Activated CD4-positive, alpha-beta T cell treated with anti-CD3 and anti-CD28 coated beads, Interleukin-10, Interleukin-2, amounts not matched to agents 100 ng/mL and 50 ng/mL, durations not matched to agents 16 hours and 8 hours (primary cell): Measurements from ENCODE around the gene PCYOX1L.

Source experiments
- DNase-seq: peaks from one replicate; pipeline ENCODE4 v3.0.0-alpha.2; 2020

The PCYOX1L gene

GRCh38 chr5:149357370-149358293 lies at the start of gene PCYOX1L:
PCYOX1L (plus strand) TSS chr5:149358046; CDS start chr5:149358069, 23 bp downstream.
- DNase-seq = peak; percentile 98

DNA sequence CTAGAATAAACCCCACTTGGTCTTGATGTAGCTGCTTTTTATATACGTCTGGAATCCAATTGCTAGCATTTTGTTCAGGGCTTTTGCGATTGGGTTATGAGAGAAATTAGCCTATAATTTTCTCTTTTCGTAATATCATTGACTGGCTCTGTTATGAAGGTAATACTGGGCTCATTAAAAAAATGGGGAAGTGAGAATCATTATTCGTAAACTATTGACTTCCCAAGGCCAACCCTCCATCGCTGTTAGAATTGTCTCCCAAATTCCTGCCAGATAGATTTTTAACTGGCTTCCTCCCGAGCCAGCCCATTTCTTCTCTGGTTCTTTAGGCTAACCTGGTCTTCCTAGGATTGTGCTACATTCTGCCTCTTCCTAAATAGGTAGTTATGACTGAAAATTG lies 48.5 kb upstream of the PCYOX1L start:
- no peak for DNase-seq

GRCh38 chr5:149310488-149310887 lies 47.4 kb upstream of the PCYOX1L start:
- no peak for DNase-seq

DNA sequence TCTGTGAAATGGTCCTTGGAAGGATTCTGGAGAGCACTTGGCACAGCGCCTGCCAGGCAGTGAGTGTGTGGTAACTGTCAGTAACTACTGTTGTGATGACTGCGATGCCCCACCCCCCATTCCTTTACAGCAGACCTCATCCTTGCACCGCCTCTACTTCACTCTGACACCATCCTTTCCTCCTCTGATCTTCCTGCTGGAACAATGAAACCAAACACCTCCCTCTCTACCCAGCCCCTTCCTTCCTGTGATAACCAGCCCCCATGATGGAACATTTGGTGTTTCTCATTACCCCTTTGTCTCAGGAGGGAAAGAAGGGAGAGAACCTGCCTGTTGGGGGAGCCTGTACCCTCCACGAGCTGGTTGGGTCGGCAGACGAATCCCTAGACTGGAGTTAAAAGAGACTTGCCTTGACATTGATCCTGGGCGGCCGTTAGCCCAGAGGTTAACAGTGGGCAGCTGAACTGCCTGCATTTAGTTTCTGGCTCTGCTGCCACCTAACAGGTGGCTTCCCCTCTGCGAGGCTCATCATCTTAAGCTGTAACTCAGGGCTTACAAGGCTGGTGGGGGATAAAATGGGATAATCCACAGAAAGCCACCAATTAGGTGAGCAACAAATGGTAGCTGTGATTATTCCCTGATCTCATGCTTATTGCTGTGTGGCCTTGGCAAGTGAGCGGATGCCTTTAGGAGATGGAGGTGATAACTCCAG lies 46.7 kb upstream of the PCYOX1L start:
- no peak for DNase-seq

DNA sequence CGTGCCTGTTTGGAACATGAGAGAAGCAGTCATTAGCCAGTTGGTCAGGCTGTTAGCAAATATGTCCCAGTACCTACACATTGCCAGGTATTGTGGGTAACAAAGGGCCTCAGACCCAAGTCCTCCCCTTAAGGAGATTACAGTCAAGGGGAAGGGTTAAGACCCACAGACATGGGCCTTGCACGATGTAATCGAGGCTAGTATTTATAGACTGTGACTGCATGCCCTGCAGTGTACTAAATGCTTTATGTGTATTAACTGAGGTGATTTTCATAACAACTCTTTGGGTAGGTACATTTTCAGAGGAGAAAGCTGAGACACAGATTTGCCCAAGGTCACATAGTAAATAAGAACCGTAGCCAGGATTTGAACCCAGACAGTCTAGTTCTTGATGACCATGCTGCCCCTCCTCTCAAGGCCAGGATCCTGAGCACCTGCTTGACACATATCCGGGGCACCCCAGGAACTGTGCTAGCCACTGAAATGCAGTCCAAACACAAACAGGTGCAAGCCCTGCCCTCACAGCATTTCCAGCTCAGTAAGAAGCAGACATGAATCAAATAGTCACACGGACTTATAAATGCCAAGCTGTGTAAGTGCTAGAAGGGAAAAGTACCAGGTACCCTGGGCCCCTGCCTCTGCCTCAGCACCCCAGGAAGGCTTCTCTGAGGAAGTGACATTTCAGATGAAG lies 44.5 kb upstream of the PCYOX1L start:
- no peak for DNase-seq

DNA sequence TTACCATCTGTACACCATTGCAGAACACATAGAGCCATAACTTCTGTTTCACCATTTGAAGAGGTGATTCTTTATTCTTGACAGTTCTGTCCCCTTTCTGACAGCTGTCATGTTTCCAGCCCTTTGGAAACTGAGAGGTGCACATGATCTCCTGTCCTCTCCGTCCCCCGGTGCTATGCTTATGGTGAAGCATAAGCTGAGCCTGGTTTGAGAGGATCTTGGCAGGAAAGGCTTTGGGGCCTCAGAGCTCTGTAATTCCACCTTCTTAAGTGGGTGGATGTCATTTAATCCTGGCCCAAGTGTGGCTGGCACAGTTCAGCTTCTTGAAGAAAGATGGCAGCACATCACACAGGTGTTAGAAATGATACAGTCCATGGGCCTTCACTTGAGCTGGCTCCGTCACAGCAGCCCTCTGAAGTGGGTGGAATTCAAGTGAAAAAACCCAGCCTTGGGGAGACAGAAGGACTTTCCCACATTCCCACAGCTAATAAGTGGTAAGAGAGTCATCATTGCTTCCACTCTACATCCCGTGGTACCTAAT lies 43.2 kb upstream of the PCYOX1L start:
- no peak for DNase-seq

DNA sequence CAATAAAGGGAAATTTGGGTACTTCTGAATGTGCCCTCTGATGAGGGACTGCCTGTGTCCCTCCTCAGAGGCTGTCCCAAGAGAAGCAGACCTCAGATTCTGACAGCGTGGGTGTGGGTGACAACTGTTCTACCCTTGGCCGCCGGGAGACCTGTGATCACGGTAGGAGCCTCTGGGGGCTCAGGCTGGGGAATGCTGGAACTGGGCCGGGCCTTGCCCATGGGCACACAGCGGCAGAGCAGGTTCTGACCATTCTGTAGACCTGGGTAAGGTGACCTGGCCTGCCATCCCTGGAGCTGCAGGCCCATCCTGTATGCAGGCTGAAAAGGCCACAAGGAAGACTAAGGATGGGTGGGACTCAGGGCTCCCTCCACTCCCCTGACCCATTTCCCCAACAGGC lies 42.1 kb upstream of the PCYOX1L start:
- DNase-seq = no peak

GRCh38 chr5:149317281-149318048 lies 40.4 kb upstream of the PCYOX1L start:
- DNase-seq = peak; percentile 45

DNA sequence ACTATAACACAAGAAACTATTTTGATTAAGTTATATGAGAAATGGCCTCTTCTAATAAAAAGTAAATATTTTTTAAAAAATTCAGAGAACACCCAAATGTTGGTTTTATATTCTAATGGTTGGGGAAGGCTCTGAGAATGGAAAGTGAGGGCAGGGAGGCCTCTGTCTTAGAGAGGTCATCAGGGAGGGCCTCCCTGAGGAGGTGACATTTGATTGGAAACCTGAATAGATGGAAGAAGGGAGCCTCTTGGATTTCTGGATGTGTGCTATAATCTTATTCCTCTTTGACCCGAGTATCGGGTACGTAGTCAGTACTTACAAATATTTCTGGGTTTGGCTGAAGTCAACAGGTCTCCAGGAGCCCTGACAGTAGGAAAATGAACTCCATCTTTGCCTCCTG lies 38.7 kb upstream of the PCYOX1L start:
- no peak for DNase-seq

- DNase-seq = peak; percentile 34
These were observed 37.0 kb upstream of the PCYOX1L start for GRCh38 chr5:149320791-149321330.

DNA sequence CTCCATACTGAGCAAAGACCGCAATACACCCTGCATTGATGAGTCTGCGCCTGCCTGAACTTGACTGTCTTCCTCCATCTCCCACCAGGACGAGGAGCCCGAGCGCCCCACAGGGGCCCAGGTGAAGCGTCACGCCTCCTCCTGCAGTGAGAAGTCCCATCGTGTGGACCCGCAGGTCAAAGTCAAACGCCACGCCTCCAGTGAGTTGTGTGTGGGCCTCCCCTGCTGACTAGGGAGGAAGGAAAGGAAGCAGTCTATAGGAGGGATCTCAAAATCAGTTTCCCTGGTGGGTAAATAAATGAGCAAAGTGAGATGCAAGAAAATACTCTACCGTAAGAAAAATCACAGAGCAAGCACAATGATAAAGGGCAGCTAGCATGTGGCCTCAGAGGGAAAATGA lies 35.3 kb upstream of the PCYOX1L start:
- no peak for DNase-seq

GRCh38 chr5:149323210-149323609 lies 34.6 kb upstream of the PCYOX1L start:
- DNase-seq = no peak

GRCh38 chr5:149323621-149324205 lies 34.1 kb upstream of the PCYOX1L start:
- DNase-seq = no peak

GRCh38 chr5:149324641-149325040 lies 33.2 kb upstream of the PCYOX1L start:
- DNase-seq = no peak

DNA sequence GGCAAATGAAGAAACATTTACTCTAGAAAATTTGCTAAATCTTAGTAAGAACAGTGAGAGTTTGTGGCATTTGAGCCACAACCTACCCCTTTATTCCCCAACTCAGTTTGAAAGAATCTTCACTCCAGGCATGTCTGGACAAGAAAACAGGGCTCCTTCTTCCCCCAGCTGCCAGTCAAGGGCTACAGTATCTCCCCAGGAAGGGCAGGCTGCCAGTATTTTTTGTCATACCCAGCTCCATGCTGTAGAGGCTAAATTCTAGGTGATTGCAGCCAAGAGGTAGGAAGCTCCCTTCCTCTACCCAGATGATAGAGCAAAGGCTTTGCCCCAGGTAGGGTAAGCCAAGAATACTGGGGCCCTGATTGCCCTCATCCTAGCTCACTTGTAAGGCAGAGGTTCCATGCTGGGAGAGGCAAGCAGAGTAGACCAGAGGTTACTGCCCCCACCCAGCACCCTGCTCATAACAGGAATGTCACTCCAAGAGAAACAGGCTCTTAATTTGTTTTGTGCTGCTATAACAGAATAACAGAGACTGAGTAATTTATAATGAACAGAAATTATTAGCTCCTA lies 32.6 kb upstream of the PCYOX1L start:
- DNase-seq = no peak

DNA sequence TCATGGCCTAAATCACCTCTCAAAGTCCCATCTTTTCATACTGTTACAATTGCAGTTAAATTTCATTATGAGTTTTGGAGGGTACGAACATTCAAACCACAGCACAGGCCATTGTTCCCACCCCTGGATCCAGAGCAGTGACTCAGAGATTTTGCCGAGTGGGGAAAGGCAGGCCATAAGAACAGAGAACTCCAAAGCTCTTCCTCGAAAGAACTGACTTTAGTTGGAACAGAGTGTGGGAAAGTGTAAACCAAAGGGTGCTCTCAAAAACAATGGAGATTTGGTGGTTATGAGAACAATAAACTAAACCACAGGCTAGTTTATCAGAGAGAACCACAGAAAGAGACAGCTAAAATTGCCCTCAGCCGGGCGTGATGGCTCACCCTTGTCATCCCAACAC lies 32.0 kb upstream of the PCYOX1L start:
- no peak for DNase-seq

DNA sequence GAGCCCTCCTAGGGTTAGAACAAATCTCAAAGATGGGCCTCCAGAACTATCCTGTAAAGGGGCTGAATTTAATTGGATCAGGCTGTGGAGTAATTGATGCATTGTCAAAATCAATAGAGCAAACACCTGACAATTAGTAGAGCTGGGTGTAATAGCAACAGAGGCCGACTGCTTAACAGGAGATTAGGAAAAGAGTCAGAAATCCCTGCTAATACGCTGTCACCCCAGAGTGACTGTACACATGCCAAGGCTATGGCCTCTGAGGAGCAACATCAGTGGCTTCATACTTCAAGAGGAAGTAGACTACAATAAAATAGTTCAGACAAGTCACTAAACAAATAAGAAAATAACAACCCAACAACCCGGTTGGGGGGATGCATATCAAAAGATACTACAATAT lies 31.2 kb upstream of the PCYOX1L start:
- DNase-seq = no peak

DNA sequence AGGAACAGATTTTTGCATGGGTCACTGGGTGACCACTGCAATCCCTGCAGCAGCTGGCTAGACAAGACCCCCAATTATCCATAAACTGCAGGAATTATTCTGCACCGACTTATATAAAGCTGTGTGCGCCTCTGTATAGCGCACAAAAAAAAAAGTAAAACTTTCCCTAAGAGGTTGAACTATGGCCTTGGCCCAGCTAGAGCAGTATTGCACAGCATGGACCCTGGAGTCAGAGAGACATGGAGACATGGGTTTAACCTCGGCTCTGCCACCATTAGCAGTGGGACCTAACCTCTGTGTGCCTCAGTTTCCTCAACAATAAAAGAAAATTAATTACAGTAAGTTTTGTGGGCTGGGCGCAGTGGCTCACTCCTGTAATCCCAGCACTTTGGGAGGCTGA lies 29.7 kb upstream of the PCYOX1L start:
- DNase-seq = no peak

DNA sequence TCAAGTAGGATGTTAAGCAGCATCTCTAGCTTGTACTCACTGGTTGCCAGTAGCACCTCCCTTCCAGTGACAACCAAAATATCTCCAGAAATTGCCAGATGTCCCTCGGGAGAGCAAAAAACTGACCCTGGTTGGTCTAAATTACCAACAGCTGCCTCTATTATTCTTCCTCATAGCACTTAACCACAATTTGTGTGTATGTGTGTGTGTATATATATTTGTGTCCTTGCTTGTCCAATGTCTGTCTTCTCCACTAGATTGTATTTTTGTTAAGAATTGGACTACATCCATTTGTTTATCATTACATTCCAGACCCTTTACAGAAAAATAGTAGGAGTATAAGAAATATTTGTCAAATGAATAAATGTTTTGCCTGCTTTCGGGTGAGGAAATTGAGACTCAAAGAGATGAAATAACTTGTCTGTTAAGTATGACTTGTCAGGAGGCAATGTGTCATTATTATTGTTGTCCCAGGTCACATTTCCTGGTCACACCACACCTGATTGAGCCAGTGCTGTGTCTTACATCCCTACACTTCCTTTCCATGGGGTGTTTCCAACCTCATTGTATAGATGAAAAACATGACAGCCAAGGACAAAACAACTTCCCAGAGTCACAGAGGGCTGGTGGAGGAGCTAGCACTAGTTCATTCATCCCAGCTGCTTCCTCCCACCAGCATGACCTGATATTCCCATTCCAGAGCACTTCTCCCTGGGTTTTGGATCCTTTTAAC lies 24.0 kb upstream of the PCYOX1L start:
- DNase-seq = no peak

GRCh38 chr5:149337736-149338135 lies 20.1 kb upstream of the PCYOX1L start:
- DNase-seq = no peak

DNA sequence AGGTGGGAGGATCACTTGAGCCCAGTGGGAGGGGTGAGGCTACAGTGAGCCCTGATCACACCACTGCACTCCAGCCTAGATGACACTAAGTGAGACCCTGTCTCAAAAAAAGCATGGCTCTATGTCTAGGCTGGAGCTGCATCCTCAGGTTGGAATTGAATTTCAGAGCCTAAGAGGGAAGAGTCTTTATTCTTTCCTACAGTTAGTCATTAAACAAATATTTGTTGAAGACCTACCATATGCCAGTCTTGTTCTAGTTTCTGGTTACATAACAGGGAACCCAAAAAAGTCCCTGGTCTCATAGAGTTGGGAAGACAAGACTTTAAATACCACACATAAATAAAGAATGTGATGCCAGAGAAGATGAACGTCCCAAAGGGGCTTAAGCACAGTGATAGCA lies 19.5 kb upstream of the PCYOX1L start:
- no peak for DNase-seq
